Tibial nerve (tissue), 4 donors: Measurements from ENCODE around the gene YBEY. TPM values are rescaled to one million over a fixed set of nuclear protein-coding genes. Genes with fewer than 3 reads are reported as not detected.

Experiments
- DNase-seq, 2 donors: peaks; one replicate each; pipeline ENCODE4 v3.0.0-alpha.2; 2019; ENCODE audit warnings: low spot score in 2 of 2
- H3K27ac ChIP-seq, 4 donors: fragments of 200-600 bp; sonication (generic) in 3 of 4; one replicate each; pipeline ENCODE4 v1.5.1; 2017 to 2019; ENCODE audit warnings: mild to moderate bottlenecking in 1 of 4
- H3K27me3 ChIP-seq, 2 donors: fragments of 200-600 bp; sonication (generic) in 1 of 2; one replicate each; pipeline versions ENCODE4 v1.5.1 to v1.6.0; 2017 to 2019
- H3K36me3 ChIP-seq, 3 donors: fragments of 200-600 bp; sonication (generic); one replicate each; pipeline ENCODE4 v1.5.1; 2018 to 2019
- H3K4me1 ChIP-seq, 4 donors: fragments of 200-600 bp; sonication (generic) in 3 of 4; one replicate each; pipeline ENCODE4 v1.5.1; 2017 to 2019
- H3K4me3 ChIP-seq, 4 donors: fragments of 200-600 bp; sonication (generic) in 3 of 4; one replicate each; pipeline ENCODE4 v1.5.1; 2017 to 2019; ENCODE audit warnings: mild to moderate bottlenecking in 1 of 4, moderate library complexity in 1 of 4
- H3K9me3 ChIP-seq, 4 donors: fragments of 200-600 bp; sonication (generic) in 3 of 4; one replicate each; pipeline ENCODE4 v1.5.1; 2017 to 2019
- EP300 ChIP-seq, 2 donors: sonication (generic); formaldehyde crosslinking; IDR thresholded peaks; one replicate each; pipeline ENCODE4 v1.6.1; 2017; ENCODE audit warnings: antibody characterized with exemption in 2 of 2, mild to moderate bottlenecking in 1 of 2
- POLR2A ChIP-seq, 2 donors: fragments of 450-650 bp; IDR thresholded peaks; one replicate each; pipeline ENCODE4 v1.6.1; 2017; ENCODE audit warnings: antibody characterized with exemption in 2 of 2, mild to moderate bottlenecking in 2 of 2, moderate library complexity in 2 of 2
- WGBS, 2 donors: methylation state at CpG; one replicate each; pipeline ENCODE4 v1.1.5; 2018; 5-methylcytosine and 5-hydroxymethylcytosine counted together
- total RNA-seq, 4 donors: library from RNA; depleted of rRNA; stranded (reverse); fragments of >200 nt; gene quantifications; one replicate each; pipeline ENCODE4 v1.1.0, GENCODE V29; 2016
- TF ChIP-seq, protein P1 (sequence below), 5 experiments: fragments of 200-600 bp in 3 of 5; fragments of 450-650 bp in 2 of 5; sonication (generic) in 3 of 5; IDR thresholded peaks; one replicate each; pipeline ENCODE4 v1.5.1; 2016 to 2019; ENCODE audit warnings: antibody characterized with exemption in 5 of 5, mild to moderate bottlenecking in 3 of 5, moderate library complexity in 2 of 5

The YBEY gene
- total RNA-seq, 4 donors from 2014 or later = 6.7 to 20.1 (median 15.5) TPM

DNA sequence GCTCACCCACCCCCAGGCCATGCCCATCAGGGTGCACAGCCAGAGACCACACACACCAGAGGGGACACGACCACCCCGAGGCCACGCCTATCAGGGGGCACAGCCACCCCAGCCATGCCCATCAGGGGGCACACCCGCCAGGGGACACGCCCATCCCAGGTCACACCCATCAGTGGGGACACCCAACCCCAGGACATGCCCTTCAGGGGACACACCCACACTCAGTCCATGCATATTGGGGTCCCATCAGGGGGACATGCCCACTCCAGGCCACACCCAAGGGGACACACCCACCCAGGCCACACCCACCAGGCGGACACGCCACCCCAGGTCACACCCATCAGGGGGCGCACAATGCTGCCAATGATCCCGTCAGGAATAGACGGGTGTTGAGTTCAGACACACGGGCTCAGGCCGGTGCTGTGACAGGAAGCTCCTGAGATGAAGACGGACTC is 21.4 kb upstream of the YBEY start:
- 93 to 95% methylated on average over 9 to 10 of the region's 13 CpGs for WGBS, 2 donors
- TF ChIP-seq POLR2A (IDR thresholded peaks at IDR 0.05) (no peak), EP300 (IDR thresholded peaks at IDR 0.05) (no peak)
- TF ChIP-seq, protein P1, sequence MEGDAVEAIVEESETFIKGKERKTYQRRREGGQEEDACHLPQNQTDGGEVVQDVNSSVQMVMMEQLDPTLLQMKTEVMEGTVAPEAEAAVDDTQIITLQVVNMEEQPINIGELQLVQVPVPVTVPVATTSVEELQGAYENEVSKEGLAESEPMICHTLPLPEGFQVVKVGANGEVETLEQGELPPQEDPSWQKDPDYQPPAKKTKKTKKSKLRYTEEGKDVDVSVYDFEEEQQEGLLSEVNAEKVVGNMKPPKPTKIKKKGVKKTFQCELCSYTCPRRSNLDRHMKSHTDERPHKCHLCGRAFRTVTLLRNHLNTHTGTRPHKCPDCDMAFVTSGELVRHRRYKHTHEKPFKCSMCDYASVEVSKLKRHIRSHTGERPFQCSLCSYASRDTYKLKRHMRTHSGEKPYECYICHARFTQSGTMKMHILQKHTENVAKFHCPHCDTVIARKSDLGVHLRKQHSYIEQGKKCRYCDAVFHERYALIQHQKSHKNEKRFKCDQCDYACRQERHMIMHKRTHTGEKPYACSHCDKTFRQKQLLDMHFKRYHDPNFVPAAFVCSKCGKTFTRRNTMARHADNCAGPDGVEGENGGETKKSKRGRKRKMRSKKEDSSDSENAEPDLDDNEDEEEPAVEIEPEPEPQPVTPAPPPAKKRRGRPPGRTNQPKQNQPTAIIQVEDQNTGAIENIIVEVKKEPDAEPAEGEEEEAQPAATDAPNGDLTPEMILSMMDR (IDR thresholded peaks at IDR 0.05) = no peak
- DNase-seq = no peak
- peaks cover 0 to 95% (median 58%) of the 10 kb centered on the region in 3 donors for H3K36me3 ChIP-seq
- no peak overlapping the region for H3K4me3 ChIP-seq
- no peaks in the 10 kb centered on the region for H3K27me3 ChIP-seq
- no peaks in the 10 kb centered on the region for H3K9me3 ChIP-seq
- no peaks in the 10 kb centered on the region for H3K4me1 ChIP-seq
- no peak overlapping the region for H3K27ac ChIP-seq

DNA sequence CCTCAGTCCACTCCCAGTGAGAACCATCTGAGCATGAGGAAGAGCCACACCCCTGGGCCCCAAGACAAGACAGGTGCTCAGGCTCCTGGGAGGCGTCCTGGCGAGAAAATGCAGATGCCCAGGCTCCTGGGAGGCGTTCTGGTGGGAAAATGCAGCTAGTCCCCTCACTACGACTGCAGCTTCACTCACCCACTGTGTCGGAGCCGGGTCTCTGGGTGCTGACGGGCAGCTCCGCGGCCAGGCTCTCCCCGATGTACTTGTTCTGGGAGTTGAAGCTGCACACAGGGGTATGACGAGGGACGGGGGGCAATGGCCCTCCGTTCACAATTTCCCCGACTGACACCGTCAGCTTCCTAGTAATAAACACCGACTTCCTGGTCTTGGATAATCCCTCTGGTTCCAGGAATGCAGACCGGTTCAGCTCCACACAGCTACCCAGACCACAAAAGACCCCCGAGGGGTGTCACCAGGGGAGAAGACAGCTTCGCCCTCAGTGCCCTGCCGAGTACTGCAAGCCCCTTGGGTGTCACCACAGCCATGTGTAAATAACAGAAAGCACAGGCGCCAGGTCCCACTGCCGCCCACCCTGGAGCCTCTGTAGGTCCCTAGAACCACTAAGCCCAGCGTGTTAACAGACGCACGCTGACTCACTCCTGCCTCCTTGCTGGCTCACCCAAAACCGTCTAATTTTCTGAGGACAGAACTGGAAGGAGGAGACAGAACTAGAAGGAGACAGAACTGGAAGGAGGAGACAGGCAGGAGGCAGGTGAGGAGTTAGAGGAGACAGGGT is 20.2 kb upstream of the YBEY start:
- H3K36me3 ChIP-seq = peaks cover 0 to 95% (median 46%) of the 10 kb centered on the region in 3 donors
- TF ChIP-seq EP300 (IDR thresholded peaks at IDR 0.05) (no peak), POLR2A (IDR thresholded peaks at IDR 0.05) (no peak)
- TF ChIP-seq, protein P1 (IDR thresholded peaks at IDR 0.05) = no peak
- H3K27ac ChIP-seq = no peak overlapping the region
- H3K9me3 ChIP-seq = no peaks in the 10 kb centered on the region
- DNase-seq = no peak
- no peaks in the 10 kb centered on the region for H3K4me1 ChIP-seq
- H3K27me3 ChIP-seq = no peaks in the 10 kb centered on the region
- no peak overlapping the region for H3K4me3 ChIP-seq
- 82 to 85% methylated on average over 26 of the region's 26 CpGs for WGBS, 2 donors

GRCh38 chr21:46266946-46267345 is 19.2 kb upstream of the YBEY start:
- 87 to 95% methylated on average over 19 of the region's 19 CpGs for WGBS, 2 donors
- Histone ChIP-seq H3K27me3 (no peaks in the 10 kb centered on the region), H3K9me3 (no peaks in the 10 kb centered on the region), H3K36me3 (peaks cover 0 to 98% (median 45%) of the 10 kb centered on the region in 3 donors), H3K27ac (no peak overlapping the region), H3K4me1 (no peaks in the 10 kb centered on the region), H3K4me3 (no peak overlapping the region)
- DNase-seq = no peak
- TF ChIP-seq, protein P1 (IDR thresholded peaks at IDR 0.05) = no peak
- TF ChIP-seq EP300 (IDR thresholded peaks at IDR 0.05) (no peak), POLR2A (IDR thresholded peaks at IDR 0.05) (no peak)

DNA sequence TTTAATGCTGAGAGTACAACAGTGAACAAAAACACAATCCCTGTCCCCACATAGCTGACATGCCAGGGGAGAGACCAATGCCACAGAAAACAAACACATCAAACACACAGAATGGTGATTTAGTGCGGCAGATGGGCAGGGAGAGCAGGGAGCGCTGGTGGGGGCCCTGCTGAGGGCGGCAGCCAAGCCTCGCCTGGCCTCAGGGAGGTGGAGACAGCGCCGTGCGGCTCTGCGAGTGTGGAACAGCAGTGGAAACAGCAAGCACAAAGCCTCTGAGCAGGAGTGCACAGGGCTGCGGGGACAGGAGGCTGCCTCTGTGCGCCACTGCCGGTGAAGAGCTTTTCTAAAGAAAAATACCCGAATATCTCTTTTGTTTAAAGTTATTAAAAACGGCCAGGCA is 17.8 kb upstream of the YBEY start:
- Histone ChIP-seq H3K36me3 (peaks cover 0 to 98% (median 58%) of the 10 kb centered on the region in 3 donors), H3K9me3 (no peaks in the 10 kb centered on the region), H3K4me1 (no peaks in the 10 kb centered on the region), H3K27me3 (no peaks in the 10 kb centered on the region), H3K27ac (no peak overlapping the region), H3K4me3 (no peak overlapping the region)
- TF ChIP-seq, protein P1 (IDR thresholded peaks at IDR 0.05) = no peak
- TF ChIP-seq POLR2A (IDR thresholded peaks at IDR 0.05) (no peak), EP300 (IDR thresholded peaks at IDR 0.05) (no peak)
- no peak for DNase-seq
- 92 to 93% methylated on average over 13 of the region's 13 CpGs for WGBS, 2 donors

GRCh38 chr21:46269466-46269865 is 16.7 kb upstream of the YBEY start:
- H3K9me3 ChIP-seq = no peaks in the 10 kb centered on the region
- no peak overlapping the region for H3K4me3 ChIP-seq
- H3K27ac ChIP-seq = no peak overlapping the region
- peaks cover 4 to 100% (median 58%) of the 10 kb centered on the region in 3 donors for H3K36me3 ChIP-seq
- no peaks in the 10 kb centered on the region for H3K27me3 ChIP-seq
- 93 to 96% methylated on average over 10 of the region's 10 CpGs for WGBS, 2 donors
- no peaks in the 10 kb centered on the region for H3K4me1 ChIP-seq
- TF ChIP-seq POLR2A (IDR thresholded peaks at IDR 0.05) (no peak), EP300 (IDR thresholded peaks at IDR 0.05) (no peak)
- TF ChIP-seq, protein P1 (IDR thresholded peaks at IDR 0.05) = no peak
- no peak for DNase-seq
